HUES48 (cell line): ENCODE measurements around the gene CDC40.

Experiments
- H3K27ac ChIP-seq: one replicate; pipeline ENCODE4 v1.7.0; 2013; ENCODE audit warnings: low read depth, low read length, inconsistent platforms
- H3K27me3 ChIP-seq: 2 replicates; pipeline ENCODE4 v1.6.1; 2013; ENCODE audit warnings: mild to moderate bottlenecking, low read length; ENCODE audit not compliant: control insufficient read depth, insufficient read depth
- H3K36me3 ChIP-seq: 2 replicates; pipeline ENCODE4 v1.6.1; 2013; ENCODE audit warnings: low read length; ENCODE audit not compliant: control insufficient read depth, insufficient read depth
- H3K4me1 ChIP-seq: 2 replicates; pipeline ENCODE4 v1.6.1; 2013; ENCODE audit warnings: mild to moderate bottlenecking, low read length; ENCODE audit not compliant: control insufficient read depth, insufficient read depth
- H3K4me3 ChIP-seq: 2 replicates; pipeline ENCODE4 v1.5.1; 2013; ENCODE audit warnings: mild to moderate bottlenecking, low read depth, low read length
- H3K9ac ChIP-seq: 2 replicates; pipeline ENCODE4 v1.6.1; 2013; ENCODE audit warnings: mild to moderate bottlenecking, low read depth, low read length, moderate library complexity
- H3K9me3 ChIP-seq: 2 replicates; pipeline ENCODE4 v1.6.1; 2013; ENCODE audit warnings: low read length; ENCODE audit not compliant: control insufficient read depth, insufficient read depth

Gene CDC40

GRCh38 chr6:110179406-110180227, 610 bp upstream of the CDC40 start, which contains the start of gene WASF1:
Gene WASF1, minus strand, starts transcription at chr6:110179670. Its CDS starts 52,069 bp downstream, at chr6:110127601.
- H3K27me3 ChIP-seq: no peaks in the 10 kb centered on the region
- peaks cover 10% of the 10 kb centered on the region for H3K4me1 ChIP-seq
- no peaks in the 10 kb centered on the region for H3K9me3 ChIP-seq
- peak within 1 kb of the TSS; percentile 94 for H3K27ac ChIP-seq
- H3K4me3 ChIP-seq: peak within 1 kb of the TSS; percentile 94
- no peaks in the 10 kb centered on the region for H3K36me3 ChIP-seq
- H3K9ac ChIP-seq: peak within 1 kb of the TSS; percentile 93

- Histone ChIP-seq H3K27ac (no peak overlapping the region), H3K4me1 (peaks cover 10% of the 10 kb centered on the region), H3K4me3 (peak overlapping the region; percentile 94), H3K9ac (peak overlapping the region; percentile 86), H3K9me3 (no peaks in the 10 kb centered on the region), H3K36me3 (no peaks in the 10 kb centered on the region), H3K27me3 (no peaks in the 10 kb centered on the region)
These were observed 1.2 kb downstream of the CDC40 start for GRCh38 chr6:110181131-110182030.

- H3K4me1 ChIP-seq: peaks cover 4% of the 10 kb centered on the region
- H3K4me3 ChIP-seq: no peak overlapping the region
- no peak overlapping the region for H3K9ac ChIP-seq
These were observed 3.2 kb downstream of the CDC40 start for GRCh38 chr6:110183292-110183885.

GRCh38 chr6:110185879-110186278, 5.7 kb downstream of the CDC40 start:
- no peaks in the 10 kb centered on the region for H3K9me3 ChIP-seq
- H3K4me1 ChIP-seq: peaks cover 4% of the 10 kb centered on the region
- H3K4me3 ChIP-seq: no peak overlapping the region
- H3K9ac ChIP-seq: no peak overlapping the region
- no peaks in the 10 kb centered on the region for H3K36me3 ChIP-seq
- no peaks in the 10 kb centered on the region for H3K27me3 ChIP-seq
- H3K27ac ChIP-seq: no peak overlapping the region

More at GRCh38 chr6:110183292-110183885, 3.2 kb downstream of the CDC40 start:
- H3K9me3 ChIP-seq: no peaks in the 10 kb centered on the region
- no peaks in the 10 kb centered on the region for H3K36me3 ChIP-seq
- no peaks in the 10 kb centered on the region for H3K27me3 ChIP-seq
- H3K27ac ChIP-seq: no peak overlapping the region

- H3K9ac ChIP-seq: no peak overlapping the region
- no peaks in the 10 kb centered on the region for H3K4me1 ChIP-seq
- H3K27ac ChIP-seq: no peak overlapping the region
- peaks cover 3% of the 10 kb centered on the region for H3K36me3 ChIP-seq
- H3K9me3 ChIP-seq: no peaks in the 10 kb centered on the region
- H3K4me3 ChIP-seq: no peak overlapping the region
- no peaks in the 10 kb centered on the region for H3K27me3 ChIP-seq
These were observed 8.6 kb downstream of the CDC40 start for GRCh38 chr6:110188791-110189190.

- no peak overlapping the region for H3K27ac ChIP-seq
- H3K4me1 ChIP-seq: 0 out of 2 replicates have a peak, but pooled peaks cover 4% of the 10 kb centered on the region
- H3K9ac ChIP-seq: no peak overlapping the region
- no peaks in the 10 kb centered on the region for H3K27me3 ChIP-seq
- no peaks in the 10 kb centered on the region for H3K9me3 ChIP-seq
- no peak overlapping the region for H3K4me3 ChIP-seq
- H3K36me3 ChIP-seq: peaks cover 11% of the 10 kb centered on the region
These were observed 10.5 kb downstream of the CDC40 start for GRCh38 chr6:110190726-110191125.

GRCh38 chr6:110191477-110191876, 11.2 kb downstream of the CDC40 start:
- Histone ChIP-seq H3K9me3 (no peaks in the 10 kb centered on the region), H3K27ac (no peak overlapping the region), H3K4me3 (no peak overlapping the region), H3K36me3 (peaks cover 11% of the 10 kb centered on the region), H3K27me3 (no peaks in the 10 kb centered on the region), H3K4me1 (0 out of 2 replicates have a peak, but pooled peaks cover 4% of the 10 kb centered on the region), H3K9ac (no peak overlapping the region)

- peaks cover 11% of the 10 kb centered on the region for H3K36me3 ChIP-seq
- no peak overlapping the region for H3K27ac ChIP-seq
- no peaks in the 10 kb centered on the region for H3K9me3 ChIP-seq
- H3K27me3 ChIP-seq: no peaks in the 10 kb centered on the region
- no peak overlapping the region for H3K9ac ChIP-seq
- H3K4me1 ChIP-seq: 0 out of 2 replicates have a peak, but pooled peaks cover 4% of the 10 kb centered on the region
- no peak overlapping the region for H3K4me3 ChIP-seq
These were observed 15.4 kb downstream of the CDC40 start for GRCh38 chr6:110195639-110196038.

GRCh38 chr6:110196874-110197273, 16.6 kb downstream of the CDC40 start:
- Histone ChIP-seq H3K4me3 (no peak overlapping the region), H3K4me1 (0 out of 2 replicates have a peak, but pooled peaks cover 4% of the 10 kb centered on the region), H3K27ac (no peak overlapping the region), H3K9ac (no peak overlapping the region), H3K27me3 (no peaks in the 10 kb centered on the region), H3K36me3 (peaks cover 11% of the 10 kb centered on the region), H3K9me3 (no peaks in the 10 kb centered on the region)

- H3K9me3 ChIP-seq: no peaks in the 10 kb centered on the region
- H3K36me3 ChIP-seq: peaks cover 10% of the 10 kb centered on the region
- H3K27me3 ChIP-seq: no peaks in the 10 kb centered on the region
- H3K4me3 ChIP-seq: no peak overlapping the region
- H3K27ac ChIP-seq: no peak overlapping the region
- 0 out of 2 replicates have a peak, but pooled peaks cover 4% of the 10 kb centered on the region for H3K4me1 ChIP-seq
- H3K9ac ChIP-seq: no peak overlapping the region
These were observed 18.3 kb downstream of the CDC40 start for GRCh38 chr6:110198561-110198960.
